ENCODE data around the gene IL24.

Gene IL24

DNA sequence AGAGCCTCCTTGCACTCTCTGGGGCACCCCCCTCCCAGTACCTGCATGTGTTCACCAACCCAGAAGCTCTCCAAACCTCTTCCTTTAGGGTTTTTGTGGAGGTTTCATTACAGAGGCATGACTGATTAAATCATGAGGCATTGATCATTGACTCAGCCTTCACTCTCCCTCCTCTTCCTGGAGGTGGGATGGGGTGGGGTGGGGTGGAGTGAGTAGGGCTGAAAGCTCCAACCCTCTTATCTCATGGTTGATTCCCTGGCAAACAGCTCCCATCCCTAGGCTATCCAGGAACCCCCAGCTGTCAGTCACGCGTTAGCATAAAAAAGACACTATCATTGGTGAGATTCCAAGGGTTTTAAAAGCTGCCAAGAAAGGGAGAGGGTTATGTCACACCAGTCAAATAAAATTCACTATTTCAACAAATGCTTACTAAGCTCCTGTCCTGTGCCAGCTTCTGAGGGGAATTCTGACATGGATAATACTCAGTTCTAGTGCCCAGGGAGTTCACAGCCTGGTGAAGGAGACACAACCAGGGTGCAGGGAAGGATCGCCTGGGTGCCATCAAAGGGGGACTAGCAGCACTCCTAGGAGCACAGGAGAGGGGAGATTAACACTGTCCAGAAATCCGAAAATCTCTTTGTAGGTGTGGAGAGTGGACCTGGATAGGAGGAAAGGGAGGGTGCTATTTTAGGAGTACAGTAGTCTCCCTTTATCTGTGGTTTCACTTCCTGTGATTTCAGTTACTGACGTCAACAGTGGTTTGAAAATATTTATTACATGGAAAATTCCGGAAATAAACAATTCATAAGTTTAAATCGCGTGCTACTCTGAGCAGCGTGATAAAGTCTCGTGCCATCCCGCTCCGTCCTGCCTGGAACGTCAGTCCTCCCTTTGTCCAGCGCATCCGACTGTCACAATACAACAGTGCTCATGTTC, 6.8 kb upstream of the IL24 start:
- H3K4me3 Mint-ChIP-seq = no peak overlapping the region
- no peak for DNase-seq
- H3K27ac Mint-ChIP-seq = peak overlapping the region; percentile 59
- no peaks in the 10 kb centered on the region for H3K36me3 Mint-ChIP-seq (ENCODE audit: low read depth)
- H3K4me1 Mint-ChIP-seq (ENCODE audit: low read depth) = peaks cover 61% of the 10 kb centered on the region
- no peaks in the 10 kb centered on the region for H3K9me3 Mint-ChIP-seq
- no peaks in the 10 kb centered on the region for H3K27me3 Mint-ChIP-seq

DNA sequence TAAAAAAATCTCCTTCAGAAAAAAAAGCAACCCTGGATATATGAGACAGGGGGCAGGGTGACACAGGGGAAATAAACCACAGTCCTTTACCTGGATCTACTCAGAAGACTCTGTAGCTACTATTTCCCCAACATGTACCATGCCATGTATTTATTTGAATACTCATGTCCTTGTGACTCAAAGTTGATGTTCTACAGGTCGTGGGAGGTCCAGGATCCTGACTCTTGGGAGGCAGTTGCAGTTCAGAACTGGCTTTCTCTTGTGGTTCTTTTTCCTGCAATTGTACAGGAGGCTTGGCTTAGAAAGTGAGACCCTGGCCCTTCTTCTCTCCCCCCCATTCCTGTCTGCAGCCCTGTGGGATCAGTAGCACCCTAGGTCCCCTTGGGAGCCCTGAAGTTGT, 5.8 kb upstream of the IL24 start:
- no peaks in the 10 kb centered on the region for H3K9me3 Mint-ChIP-seq
- DNase-seq = no peak
- no peaks in the 10 kb centered on the region for H3K36me3 Mint-ChIP-seq (ENCODE audit: low read depth)
- H3K4me1 Mint-ChIP-seq (ENCODE audit: low read depth) = peaks cover 71% of the 10 kb centered on the region
- no peaks in the 10 kb centered on the region for H3K27me3 Mint-ChIP-seq
- no peak overlapping the region for H3K4me3 Mint-ChIP-seq
- no peak overlapping the region for H3K27ac Mint-ChIP-seq

DNA sequence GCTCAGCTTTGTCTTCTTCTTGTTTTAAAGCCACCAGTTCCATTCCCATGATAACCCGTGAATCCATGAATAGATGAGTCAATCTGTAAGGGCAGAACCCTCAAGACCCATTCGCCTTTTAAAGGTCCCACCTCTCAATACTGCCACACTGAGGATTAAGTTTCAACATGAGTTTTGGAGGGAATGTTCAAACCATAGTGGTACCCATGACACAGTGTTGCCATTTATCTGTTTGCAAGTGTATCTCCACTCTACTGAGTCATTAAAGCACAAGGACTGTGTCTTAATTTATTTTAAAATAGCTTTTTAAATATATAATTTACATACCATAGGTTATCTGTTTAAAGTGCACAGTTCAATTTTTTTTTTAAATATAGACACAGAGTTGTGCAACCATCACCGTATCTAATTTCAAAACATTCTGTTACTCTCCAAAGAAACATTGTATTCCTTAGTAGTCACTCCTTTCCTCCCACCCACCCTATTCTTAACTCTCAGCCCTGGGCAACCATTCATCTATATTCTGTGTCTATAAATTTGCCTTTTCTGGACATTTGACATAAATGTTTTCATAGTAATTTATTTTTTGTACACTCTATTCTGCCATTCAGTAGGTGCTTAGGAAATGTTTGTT, 4.8 kb upstream of the IL24 start:
- Mint-ChIP-seq H3K36me3 (ENCODE audit: low read depth) (no peaks in the 10 kb centered on the region), H3K4me1 (ENCODE audit: low read depth) (peaks cover 82% of the 10 kb centered on the region), H3K4me3 (no peak overlapping the region), H3K27me3 (no peaks in the 10 kb centered on the region), H3K9me3 (no peaks in the 10 kb centered on the region), H3K27ac (no peak overlapping the region)
- no peak for DNase-seq

DNA sequence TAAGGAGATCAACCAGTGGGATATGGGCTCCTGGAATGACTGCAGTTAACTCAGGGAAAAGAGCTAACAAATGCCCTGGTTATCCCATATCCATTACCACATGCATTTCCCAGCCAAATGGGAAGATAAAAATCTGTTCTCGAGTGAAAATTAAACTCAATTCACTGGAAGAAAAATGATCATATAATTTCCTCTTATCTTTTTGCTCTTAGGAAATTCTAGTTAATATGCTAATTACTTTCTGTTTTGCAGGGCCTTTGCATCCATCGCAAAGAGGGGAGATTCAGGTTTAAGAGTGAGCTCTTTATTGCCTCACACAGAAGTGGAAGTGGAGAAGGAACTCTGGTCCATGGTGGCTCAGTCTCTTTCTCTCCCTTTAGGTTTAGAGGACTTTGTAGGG, 3.9 kb upstream of the IL24 start:
- H3K4me1 Mint-ChIP-seq (ENCODE audit: low read depth) = peaks cover 86% of the 10 kb centered on the region
- H3K36me3 Mint-ChIP-seq (ENCODE audit: low read depth) = no peaks in the 10 kb centered on the region
- H3K27ac Mint-ChIP-seq = no peak overlapping the region
- no peaks in the 10 kb centered on the region for H3K9me3 Mint-ChIP-seq
- no peaks in the 10 kb centered on the region for H3K27me3 Mint-ChIP-seq
- no peak for DNase-seq
- H3K4me3 Mint-ChIP-seq = no peak overlapping the region

GRCh38 chr1:206895325-206895724, 1.9 kb upstream of the IL24 start:
- DNase-seq = no peak
- Mint-ChIP-seq H3K4me3 (no peak overlapping the region), H3K36me3 (ENCODE audit: low read depth) (peaks cover 6% of the 10 kb centered on the region), H3K27ac (no peak overlapping the region), H3K27me3 (no peaks in the 10 kb centered on the region), H3K9me3 (no peaks in the 10 kb centered on the region), H3K4me1 (ENCODE audit: low read depth) (peaks cover 86% of the 10 kb centered on the region)

DNA sequence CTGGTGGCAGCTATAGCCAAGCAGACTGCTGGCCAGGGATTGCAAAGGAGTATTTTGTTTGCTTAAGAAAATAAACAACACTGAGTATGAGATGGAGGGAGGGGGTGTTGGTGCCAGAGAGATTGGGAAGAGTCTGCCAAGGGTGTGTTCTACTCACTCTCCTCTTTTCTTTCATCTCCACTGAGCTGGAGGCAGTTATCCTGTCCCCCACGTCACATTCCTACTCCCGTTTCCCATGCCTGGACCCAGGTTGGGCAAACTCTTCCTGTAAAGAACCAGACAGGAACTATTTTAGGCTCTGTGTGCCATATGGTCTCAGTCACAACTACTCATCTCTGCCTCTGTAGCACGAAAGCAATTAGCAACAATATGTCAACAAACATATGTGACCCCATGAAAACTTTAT, 1.4 kb upstream of the IL24 start:
- H3K36me3 Mint-ChIP-seq (ENCODE audit: low read depth) = peaks cover 11% of the 10 kb centered on the region
- H3K4me3 Mint-ChIP-seq = no peak overlapping the region
- no peak overlapping the region for H3K27ac Mint-ChIP-seq
- no peaks in the 10 kb centered on the region for H3K27me3 Mint-ChIP-seq
- peaks cover 86% of the 10 kb centered on the region for H3K4me1 Mint-ChIP-seq (ENCODE audit: low read depth)
- no peak for DNase-seq
- H3K9me3 Mint-ChIP-seq = no peaks in the 10 kb centered on the region

DNA sequence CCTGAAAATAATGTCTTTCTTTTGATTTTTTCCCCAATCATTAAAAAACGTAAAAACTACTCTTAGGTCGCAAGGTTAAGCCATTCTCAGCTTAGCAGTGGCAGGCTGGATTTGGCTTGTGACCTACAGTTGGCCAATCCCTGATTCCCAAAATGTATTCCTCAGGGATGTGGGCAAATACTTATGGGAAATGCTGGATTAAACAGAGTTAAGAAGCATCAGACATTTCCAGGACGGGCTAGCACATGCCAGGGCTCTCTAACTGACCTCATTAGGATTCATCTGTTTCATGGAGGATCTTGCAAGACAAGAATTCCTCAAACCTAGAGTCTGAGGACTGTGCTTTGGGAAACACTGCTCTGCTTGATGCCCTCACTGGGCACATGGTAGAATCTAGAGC, 982 bp upstream of the IL24 start:
- no peak overlapping the region for H3K4me3 Mint-ChIP-seq
- H3K9me3 Mint-ChIP-seq = no peaks in the 10 kb centered on the region
- peaks cover 86% of the 10 kb centered on the region for H3K4me1 Mint-ChIP-seq (ENCODE audit: low read depth)
- peaks cover 15% of the 10 kb centered on the region for H3K36me3 Mint-ChIP-seq (ENCODE audit: low read depth)
- no peak for DNase-seq
- no peaks in the 10 kb centered on the region for H3K27me3 Mint-ChIP-seq
- H3K27ac Mint-ChIP-seq = peak overlapping the region; percentile 92

DNA sequence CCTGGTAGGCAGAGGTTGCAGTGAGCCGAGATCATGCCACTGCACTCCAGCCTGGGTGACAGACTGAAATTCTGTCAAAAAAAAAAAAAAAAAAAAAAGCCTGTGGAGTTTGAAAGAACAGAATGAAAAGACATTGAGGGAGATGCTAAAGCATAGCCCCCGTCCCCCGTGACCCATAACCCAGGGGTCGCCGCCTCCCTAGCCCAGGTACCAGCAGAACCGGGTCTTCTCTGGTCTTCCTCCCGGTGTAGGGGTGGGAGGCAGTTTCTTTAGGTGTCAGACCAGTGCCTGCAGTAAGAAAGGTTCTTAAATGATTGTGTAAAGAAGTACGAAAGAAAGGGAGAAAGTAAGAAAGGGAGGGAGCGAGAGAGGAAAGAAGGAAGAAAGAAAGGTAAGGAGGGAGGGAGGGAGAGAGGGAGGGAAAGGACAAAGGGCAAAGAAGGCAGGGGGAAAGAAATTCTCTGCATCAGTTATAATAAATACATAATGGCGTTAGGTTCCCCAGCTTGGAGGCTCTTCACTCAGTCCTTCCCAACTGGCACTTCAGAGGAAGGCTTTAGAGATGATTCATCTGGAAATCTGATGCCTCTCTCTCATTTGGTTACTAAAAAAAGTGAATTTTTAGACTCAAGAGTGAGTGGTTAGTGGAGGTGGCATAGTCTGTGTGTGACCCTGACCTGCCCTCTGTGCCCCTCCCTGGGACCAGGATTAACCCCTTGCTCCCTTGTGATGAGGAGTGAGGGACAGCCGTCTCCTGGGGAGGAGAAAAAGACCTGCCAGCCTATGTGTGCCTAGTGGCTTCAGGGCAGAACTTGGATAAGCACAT, 1.1 kb downstream of the IL24 start:
- no peaks in the 10 kb centered on the region for H3K9me3 Mint-ChIP-seq
- no peaks in the 10 kb centered on the region for H3K27me3 Mint-ChIP-seq
- H3K36me3 Mint-ChIP-seq (ENCODE audit: low read depth) = peaks cover 35% of the 10 kb centered on the region
- peaks cover 87% of the 10 kb centered on the region for H3K4me1 Mint-ChIP-seq (ENCODE audit: low read depth)
- peak overlapping the region; percentile 92 for H3K27ac Mint-ChIP-seq
- DNase-seq = no peak
- peak overlapping the region; percentile 73 for H3K4me3 Mint-ChIP-seq

DNA sequence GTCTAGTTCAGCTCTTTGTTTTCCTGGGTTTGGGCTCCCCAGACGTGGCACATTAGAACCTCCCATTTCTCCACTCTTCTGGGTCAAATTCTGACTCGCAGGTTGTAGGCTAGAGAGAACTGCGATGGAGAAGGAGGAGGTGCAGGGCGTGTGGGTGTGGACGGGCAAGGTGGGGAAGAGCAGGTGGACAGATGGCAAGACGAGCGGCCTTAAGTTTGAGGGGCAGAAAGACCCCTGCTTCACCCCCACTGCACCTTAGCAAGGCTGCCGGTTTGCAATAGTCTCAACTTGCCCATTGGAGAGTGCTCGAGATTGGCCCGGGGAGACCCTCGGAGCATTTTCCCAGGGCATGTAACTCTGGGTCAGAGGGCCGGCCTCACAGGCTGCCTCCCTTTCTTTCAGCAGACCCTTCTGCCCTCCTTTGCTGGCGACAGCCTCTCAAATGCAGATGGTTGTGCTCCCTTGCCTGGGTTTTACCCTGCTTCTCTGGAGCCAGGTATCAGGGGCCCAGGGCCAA, 1.7 kb downstream of the IL24 start:
- Mint-ChIP-seq H3K36me3 (ENCODE audit: low read depth) (peaks cover 41% of the 10 kb centered on the region), H3K27me3 (no peaks in the 10 kb centered on the region), H3K9me3 (no peaks in the 10 kb centered on the region), H3K27ac (peak overlapping the region; percentile 92), H3K4me1 (ENCODE audit: low read depth) (peaks cover 87% of the 10 kb centered on the region), H3K4me3 (peak overlapping the region; percentile 73)
- no peak for DNase-seq

- H3K9me3 Mint-ChIP-seq = no peaks in the 10 kb centered on the region
- H3K27me3 Mint-ChIP-seq = no peaks in the 10 kb centered on the region
- H3K4me3 Mint-ChIP-seq = peak overlapping the region; percentile 25
- H3K4me1 Mint-ChIP-seq (ENCODE audit: low read depth) = peaks cover 89% of the 10 kb centered on the region
- no peak for DNase-seq
- peak overlapping the region; percentile 35 for H3K27ac Mint-ChIP-seq
- peaks cover 49% of the 10 kb centered on the region for H3K36me3 Mint-ChIP-seq (ENCODE audit: low read depth)
Measured at GRCh38 chr1:206899717-206900116, 2.5 kb downstream of the IL24 start.

DNA sequence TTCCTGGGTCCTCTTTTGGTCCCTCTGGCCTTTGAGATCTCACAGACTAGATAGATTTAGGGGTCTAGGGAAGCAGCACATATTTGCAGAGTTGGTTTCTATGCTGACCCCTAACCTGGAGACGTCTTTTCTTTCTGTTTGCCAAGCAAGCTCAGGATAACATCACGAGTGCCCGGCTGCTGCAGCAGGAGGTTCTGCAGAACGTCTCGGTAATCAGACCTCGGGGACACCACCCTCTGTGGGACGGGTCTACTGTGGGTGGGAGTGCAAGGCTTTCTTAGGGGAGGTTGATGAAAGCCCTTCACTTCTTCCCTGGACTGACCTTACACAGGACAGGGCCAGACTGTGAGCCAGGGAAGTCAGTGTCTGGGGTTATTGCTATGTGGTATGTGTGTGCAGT, 2.9 kb downstream of the IL24 start:
- H3K27me3 Mint-ChIP-seq = no peaks in the 10 kb centered on the region
- peaks cover 90% of the 10 kb centered on the region for H3K4me1 Mint-ChIP-seq (ENCODE audit: low read depth)
- DNase-seq = no peak
- peak overlapping the region; percentile 35 for H3K27ac Mint-ChIP-seq
- H3K36me3 Mint-ChIP-seq (ENCODE audit: low read depth) = peaks cover 53% of the 10 kb centered on the region
- H3K4me3 Mint-ChIP-seq = peak overlapping the region; percentile 25
- no peaks in the 10 kb centered on the region for H3K9me3 Mint-ChIP-seq

- Mint-ChIP-seq H3K9me3 (no peaks in the 10 kb centered on the region), H3K36me3 (ENCODE audit: low read depth) (peaks cover 65% of the 10 kb centered on the region), H3K4me1 (ENCODE audit: low read depth) (peaks cover 90% of the 10 kb centered on the region), H3K27ac (no peak overlapping the region), H3K4me3 (no peak overlapping the region), H3K27me3 (no peaks in the 10 kb centered on the region)
- no peak for DNase-seq
Measured at GRCh38 chr1:206901944-206902343, 4.7 kb downstream of the IL24 start.

- Mint-ChIP-seq H3K4me3 (no peak overlapping the region), H3K4me1 (ENCODE audit: low read depth) (peaks cover 90% of the 10 kb centered on the region), H3K36me3 (ENCODE audit: low read depth) (peaks cover 71% of the 10 kb centered on the region), H3K27me3 (no peaks in the 10 kb centered on the region), H3K27ac (peak overlapping the region; percentile 66), H3K9me3 (no peaks in the 10 kb centered on the region)
- no peak for DNase-seq
Measured at GRCh38 chr1:206902702-206903101, 5.5 kb downstream of the IL24 start.

- DNase-seq = no peak
- peak overlapping the region; percentile 50 for H3K27ac Mint-ChIP-seq
- no peaks in the 10 kb centered on the region for H3K9me3 Mint-ChIP-seq
- H3K4me3 Mint-ChIP-seq = no peak overlapping the region
- H3K4me1 Mint-ChIP-seq (ENCODE audit: low read depth) = peaks cover 91% of the 10 kb centered on the region
- H3K27me3 Mint-ChIP-seq = no peaks in the 10 kb centered on the region
- peaks cover 80% of the 10 kb centered on the region for H3K36me3 Mint-ChIP-seq (ENCODE audit: low read depth)
Measured at GRCh38 chr1:206903687-206904086, 6.4 kb downstream of the IL24 start.
